Posterior vena cava (tissue), 2 donors: ENCODE results near the gene EDAR. TPM values are rescaled to one million over a fixed set of nuclear protein-coding genes. Genes with fewer than 3 reads are reported as not detected.

ENCODE experiments used
- DNase-seq: peaks from one replicate; pipeline ENCODE4 v3.0.0-alpha.2; 2020; ENCODE audit warnings: low spot score
- intact Hi-C, 2 donors: fragments of 100-400 bp; cut with DNase I; formaldehyde crosslinking; loops; one replicate each; pipeline versions ENCODE4 v1.14.1 to v1.14.2; 2022 to 2023
- long read RNA-seq, 2 donors: library from polyadenylated mRNA; unstranded; transcript quantifications; one replicate each; pipeline ENCODE4 v2.0.0, GENCODE V29; 2020 to 2021
- total RNA-seq, 2 donors: library from RNA; stranded (reverse); fragmentation: NEBNext Ultra II Directional; extraction: Animal tissue kit (Norgen Biotek cat#: 25700); gene quantifications; one replicate each; pipeline ENCODE4 v1.2.1, GENCODE V29; 2021
- donor health status: DM: yes; HTN: yes; CAD: no.
- donor health status: DM: yes; HTN: yes; CAD: no.

The EDAR gene
- not detected for total RNA-seq
- long read RNA-seq, donor 1, result 0 reads
- long read RNA-seq, donor 2, result 0 reads

DNA sequence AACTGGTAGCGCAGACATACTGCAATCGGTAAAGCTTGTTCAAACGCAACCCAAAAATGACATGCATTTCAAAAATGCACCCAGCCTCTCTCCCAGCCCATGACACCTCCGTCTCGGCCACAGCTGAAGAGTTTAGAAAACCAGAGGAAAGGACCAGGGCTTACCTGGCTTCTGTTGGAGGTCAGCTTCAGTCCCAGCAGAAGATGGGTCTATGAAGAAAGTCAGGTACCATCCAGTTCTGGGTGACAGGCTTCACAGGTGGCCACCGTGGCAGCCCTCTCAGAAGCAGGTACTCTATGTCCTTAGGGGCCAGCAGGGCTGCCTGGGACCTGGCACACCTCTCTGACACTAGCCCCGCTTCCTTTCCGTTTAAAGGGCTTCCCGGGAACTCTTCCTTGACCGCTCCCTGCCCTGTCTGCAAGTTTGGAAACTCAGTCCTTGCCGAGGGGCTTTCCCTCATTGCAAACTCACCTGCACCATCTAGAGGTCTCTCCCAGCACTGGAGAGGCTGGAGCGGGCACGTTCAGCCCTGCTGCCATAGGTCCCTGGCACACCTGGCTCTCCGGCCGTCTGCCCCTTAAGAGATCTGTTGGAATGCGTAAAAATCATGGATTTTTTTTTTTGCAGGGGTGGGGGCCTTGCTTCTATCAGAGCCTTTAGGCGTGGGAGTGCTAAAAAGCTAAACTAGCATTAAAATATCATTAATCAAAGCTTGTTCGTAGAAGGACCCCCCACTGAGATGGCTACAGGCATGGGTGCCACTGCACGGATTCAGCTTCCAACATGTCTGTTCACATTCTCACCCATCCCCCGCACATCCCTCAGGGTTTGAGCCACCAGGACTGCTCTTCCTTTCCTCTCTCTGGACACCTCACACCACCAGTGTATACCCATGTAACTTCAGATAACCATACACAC is at the start of gene EDAR:
Gene EDAR (minus strand): TSS at position 425 of the 918 bp plus-strand sequence. CDS start 58,206 bp downstream, outside the sequence.
- intact Hi-C loops, result no loop called here
- DNase-seq, result no peak

GRCh38 chr2:109033171-109033570 is 44.2 kb upstream of the EDAR start:
- intact Hi-C loops, result loop anchor here in 1 of 2 donors (5.0 kb wide), 1 partner anchor 669 kb away; no protein-coding TSS in a partner anchor
- no peak for DNase-seq

DNA sequence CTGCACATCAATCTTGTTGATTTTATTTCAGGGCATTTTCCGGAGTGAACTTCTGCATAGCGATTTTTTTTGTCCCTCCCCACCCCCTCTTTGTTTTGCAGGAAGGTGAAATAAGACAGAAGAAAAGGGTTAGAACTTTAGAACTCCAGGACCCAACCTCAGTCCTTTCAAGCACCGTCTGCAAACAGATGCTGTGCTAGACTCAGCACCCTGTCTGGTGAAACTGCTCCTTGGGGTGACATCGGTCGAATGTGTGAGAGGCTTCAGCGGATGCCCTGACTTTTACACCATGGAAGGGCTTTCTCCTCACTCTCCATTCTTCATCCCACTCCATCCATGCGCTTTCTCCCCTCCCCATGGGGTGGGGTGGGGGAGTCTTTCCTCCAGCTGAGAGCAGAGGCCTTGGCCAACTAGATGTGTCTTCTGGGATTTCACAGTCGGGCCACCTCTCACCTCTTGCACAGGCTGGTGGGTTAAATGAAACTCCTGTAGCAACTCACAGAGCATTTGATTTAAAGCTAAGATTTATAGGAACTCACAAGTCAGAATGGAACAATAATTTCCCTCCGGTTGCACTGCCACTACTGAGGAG is 43.3 kb upstream of the EDAR start:
- intact Hi-C loops, result loop anchor here in 1 of 2 donors (5.0 kb wide), 1 partner anchor 670 kb away; no protein-coding TSS in a partner anchor
- no peak for DNase-seq

DNA sequence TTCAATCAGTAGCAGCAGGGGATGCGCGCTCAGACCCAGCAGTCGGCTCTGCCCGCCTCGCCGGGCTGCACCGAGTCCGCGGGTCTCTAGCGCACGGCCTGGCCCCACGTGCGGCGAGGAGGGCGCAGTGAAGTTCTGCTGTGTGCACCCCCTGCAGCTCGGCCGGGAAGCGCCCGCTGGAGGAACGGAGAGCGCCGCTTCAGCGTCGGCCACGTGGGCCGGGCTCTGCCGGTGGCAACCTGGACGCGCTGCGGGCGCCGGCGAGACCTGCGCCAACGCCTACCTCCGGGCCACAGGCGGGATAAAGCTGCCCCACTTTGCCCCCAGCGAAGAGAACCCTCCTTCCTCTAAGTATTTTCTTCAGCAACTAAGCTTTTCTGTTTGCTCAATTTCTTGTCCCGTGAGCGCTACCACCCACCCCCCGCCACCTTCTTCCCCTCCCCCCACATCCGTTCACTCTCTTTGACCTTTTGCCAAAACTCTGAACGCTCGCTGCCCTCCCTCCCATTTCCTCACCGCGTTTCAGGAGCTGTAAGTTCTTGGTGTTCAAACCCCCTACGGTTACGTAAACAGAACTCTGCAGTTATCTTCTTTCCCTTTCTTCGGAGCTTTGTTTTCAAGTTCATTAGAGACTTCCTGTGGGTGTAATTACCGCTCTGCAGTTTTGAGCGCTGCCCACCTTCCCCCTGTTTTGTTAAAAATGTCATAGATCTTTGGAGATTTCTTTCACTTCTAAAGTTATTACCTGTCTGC is 42.6 kb upstream of the EDAR start:
- peak; percentile 82 for DNase-seq
- intact Hi-C loops, result loop anchor here in 1 of 2 donors (5.0 kb wide), 1 partner anchor 671 kb away; no protein-coding TSS in a partner anchor

GRCh38 chr2:109030870-109031475 is 42.0 kb upstream of the EDAR start:
- intact Hi-C loops, result loop anchor here in 1 of 2 donors (5.0 kb wide), 1 partner anchor 671 kb away; no protein-coding TSS in a partner anchor
- DNase-seq, result no peak

DNA sequence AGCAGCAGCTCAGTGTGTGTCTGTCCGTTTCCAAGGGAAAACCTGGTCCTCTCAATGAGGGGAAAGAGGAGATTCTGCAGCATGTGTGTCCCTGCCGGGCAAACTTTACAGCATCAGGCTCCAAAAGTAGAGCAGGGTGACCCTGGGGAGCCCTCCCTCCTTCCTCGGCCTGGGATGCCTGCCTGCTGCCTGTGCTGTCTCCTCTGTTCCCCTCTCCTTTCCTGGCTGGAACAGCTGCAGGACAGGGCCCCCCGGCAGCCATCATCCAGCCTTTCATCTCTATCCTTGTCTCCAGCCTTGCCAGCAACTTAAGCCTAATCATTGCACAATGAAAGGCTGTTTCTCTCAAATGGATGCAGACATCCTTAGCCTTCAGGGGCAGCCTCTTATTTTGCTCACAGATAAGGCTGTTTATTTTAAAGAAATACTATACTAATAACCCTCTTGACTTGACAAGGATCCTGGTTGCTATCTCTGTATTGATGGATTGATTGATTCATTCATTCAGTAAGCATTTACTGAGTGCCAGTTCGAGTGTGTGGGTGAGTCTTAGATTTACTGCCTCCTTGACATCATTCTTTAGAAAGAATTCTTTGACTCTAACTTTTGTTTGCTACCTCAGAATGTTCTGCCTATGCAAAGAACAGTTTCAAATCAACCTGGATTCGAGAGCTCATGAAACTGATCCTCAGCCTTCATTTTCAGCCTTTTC is 40.6 kb upstream of the EDAR start:
- no peak for DNase-seq
- intact Hi-C loops, result loop anchor here in 1 of 2 donors (5.0 kb wide), 1 partner anchor 673 kb away; no protein-coding TSS in a partner anchor

- intact Hi-C loops, result no loop called here
- DNase-seq, result no peak
Observed at GRCh38 chr2:109028738-109029489, 39.9 kb upstream of the EDAR start.

GRCh38 chr2:109028277-109028676 is 39.3 kb upstream of the EDAR start:
- no peak for DNase-seq
- intact Hi-C loops, result no loop called here

- intact Hi-C loops, result no loop called here
- DNase-seq, result no peak
Observed at GRCh38 chr2:109027702-109028101, 38.7 kb upstream of the EDAR start.

DNA sequence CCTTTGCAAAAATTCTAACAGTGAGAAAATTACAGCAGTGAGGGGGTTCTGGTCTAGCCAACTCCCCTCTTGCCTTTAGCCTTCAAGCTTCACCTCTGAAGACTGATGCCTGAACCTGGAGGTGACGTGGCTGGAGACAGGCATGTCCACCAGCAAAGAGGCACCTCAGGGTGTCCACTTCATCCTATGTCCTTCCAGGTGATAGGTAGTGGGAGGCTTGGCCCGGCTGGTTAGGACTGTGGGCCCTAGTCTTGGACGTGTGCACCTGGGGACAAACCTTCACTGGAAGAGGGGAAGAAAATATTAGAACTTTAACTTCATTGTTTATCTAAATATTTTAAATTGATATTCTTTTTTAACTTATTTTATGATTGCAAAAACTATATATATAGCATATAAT is 35.5 kb upstream of the EDAR start:
- intact Hi-C loops, result no loop called here
- no peak for DNase-seq

GRCh38 chr2:109021895-109022300 is 32.9 kb upstream of the EDAR start:
- DNase-seq, result no peak
- intact Hi-C loops, result no loop called here

DNA sequence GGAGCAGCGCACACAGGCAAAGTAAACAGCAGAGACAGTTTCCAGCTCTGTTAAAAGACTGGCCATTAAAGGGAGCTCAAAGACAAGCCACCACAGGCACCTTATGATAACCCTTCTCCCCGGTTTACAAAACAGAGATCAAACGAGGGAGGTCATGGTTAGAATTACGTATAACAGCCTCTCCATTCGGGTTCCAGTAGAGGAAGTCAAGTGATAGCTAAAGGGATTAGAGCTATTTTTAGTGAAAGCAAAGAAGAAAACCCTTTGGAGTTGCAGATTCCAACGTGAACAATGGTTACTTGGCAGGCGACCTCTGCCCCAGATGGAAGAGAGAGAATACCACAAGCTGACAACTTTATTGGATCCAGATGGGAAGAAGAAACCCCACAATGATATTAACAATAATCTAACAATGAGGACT is 31.2 kb upstream of the EDAR start:
- intact Hi-C loops, result no loop called here
- no peak for DNase-seq

DNA sequence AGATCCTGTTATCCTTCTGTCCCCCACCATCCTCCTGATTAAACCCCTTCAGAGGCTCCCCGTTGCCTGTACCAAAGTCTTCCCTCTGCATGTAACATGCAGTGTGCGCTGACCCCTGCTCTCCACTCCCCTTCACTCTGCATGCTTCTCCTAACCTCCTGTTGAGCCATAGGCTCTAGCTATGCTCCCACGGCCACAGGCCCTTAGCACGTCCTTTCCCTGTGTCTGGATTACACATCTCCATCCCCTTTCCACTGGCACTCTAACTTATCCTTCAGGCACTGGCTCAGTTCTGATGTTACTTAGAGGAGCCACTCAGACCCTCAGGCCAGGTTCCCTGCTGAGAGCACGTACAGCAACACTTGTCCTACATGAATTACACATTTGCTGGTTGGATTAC is 29.4 kb upstream of the EDAR start:
- intact Hi-C loops, result no loop called here
- no peak for DNase-seq

DNA sequence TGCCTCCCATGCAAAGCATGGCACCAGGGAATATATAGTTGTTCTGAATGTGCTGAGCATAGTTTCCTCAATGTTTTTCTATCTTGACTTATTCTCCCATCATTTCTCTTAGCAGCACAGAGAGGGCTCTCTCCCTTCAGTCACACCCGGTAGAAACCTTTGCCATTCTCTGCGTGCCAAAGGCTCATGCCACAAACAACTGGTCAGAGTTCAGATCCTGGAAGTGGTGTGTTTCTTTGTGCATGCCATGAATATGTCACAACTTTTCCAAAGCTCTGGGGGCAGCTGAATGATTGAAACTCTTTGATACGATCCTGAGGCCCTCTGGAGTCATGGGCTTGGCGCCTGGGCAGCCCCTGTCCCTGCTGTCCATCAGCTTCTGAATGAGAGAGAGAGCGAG is 28.0 kb upstream of the EDAR start:
- intact Hi-C loops, result no loop called here
- DNase-seq, result no peak

DNA sequence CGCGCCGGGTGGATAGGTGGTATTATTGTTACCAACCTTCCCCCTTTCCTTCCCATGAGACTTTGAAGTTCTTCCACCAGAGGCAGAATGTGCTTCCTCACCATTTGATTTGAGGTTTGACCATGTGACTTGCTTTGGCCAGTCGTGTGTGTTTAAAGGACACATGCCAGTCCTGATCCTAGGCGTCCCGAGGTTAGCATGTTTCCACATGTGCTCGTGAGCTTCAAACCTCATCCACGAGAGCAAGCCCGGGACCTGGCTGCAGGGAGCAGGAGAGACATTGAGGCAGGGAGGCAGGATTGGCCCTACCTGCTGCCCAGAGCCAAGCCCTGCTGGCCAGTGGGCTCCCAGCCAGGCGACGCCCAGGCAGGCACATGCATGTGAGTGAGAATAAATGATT is 27.4 kb upstream of the EDAR start:
- intact Hi-C loops, result no loop called here
- no peak for DNase-seq

- DNase-seq, result peak; percentile 20
- intact Hi-C loops, result no loop called here
Observed at GRCh38 chr2:109014476-109014875, 25.5 kb upstream of the EDAR start.

GRCh38 chr2:109013051-109013450 is 24.0 kb upstream of the EDAR start:
- intact Hi-C loops, result no loop called here
- no peak for DNase-seq
